Fibroblast of skin of abdomen (primary cell): ENCODE results near the gene MAP9.
"Not testable (repeated sequence)": the region's sequence is repeated elsewhere in the genome, so short reads cannot be mapped to it uniquely, and the experiment has no call there.

ENCODE experiments used
- DNase-seq: peaks from one replicate; pipeline ENCODE4 v3.0.0-alpha.2; 2013

The MAP9 gene

DNA sequence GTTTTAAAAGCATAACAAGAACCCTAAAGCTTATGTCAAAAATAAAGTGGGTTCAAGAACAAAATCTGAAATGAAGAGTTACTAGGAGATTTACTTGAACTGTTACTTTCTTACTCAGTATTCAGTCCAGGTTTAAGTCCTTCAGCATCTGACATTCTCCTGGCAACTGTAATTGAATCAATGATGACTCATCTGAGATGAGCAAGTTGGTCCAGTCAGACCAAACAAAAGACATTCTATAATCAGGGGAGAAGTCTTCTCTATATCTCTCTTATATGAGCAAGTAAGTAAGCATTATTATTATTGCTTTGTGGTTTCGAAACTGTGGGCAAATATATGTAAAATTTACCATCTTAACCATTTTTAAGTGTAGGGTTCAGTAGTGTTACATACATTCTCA is 34.6 kb downstream of the MAP9 start:
- peak; percentile 48 for DNase-seq

GRCh38 chr4:155339999-155340398 is 36.8 kb downstream of the MAP9 start:
- DNase-seq: no peak

GRCh38 chr4:155339588-155339987 is 37.2 kb downstream of the MAP9 start:
- DNase-seq: no peak

- no peak for DNase-seq
These were observed 38.6 kb downstream of the MAP9 start for GRCh38 chr4:155338196-155338595.

GRCh38 chr4:155336242-155336641 is 40.5 kb downstream of the MAP9 start:
- DNase-seq: no peak

DNA sequence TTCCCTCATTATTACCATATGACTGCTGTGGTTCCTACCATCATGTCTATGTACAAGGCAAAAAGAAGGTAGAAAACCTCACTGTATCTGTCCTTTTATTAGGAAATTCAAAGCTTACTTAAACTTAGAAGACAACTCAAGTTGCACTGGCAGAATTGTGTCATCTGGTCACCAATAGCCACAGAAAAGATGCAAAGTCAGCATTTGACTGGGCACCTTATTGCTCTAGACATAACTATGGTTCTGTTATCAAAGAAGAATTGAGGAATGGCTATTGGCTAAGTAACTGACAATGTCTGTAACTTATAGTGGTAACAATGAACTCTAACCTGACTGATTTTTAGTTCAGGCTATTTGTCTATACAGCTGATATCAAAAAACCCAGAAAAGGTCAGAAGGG is 45.3 kb downstream of the MAP9 start:
- no peak for DNase-seq

DNA sequence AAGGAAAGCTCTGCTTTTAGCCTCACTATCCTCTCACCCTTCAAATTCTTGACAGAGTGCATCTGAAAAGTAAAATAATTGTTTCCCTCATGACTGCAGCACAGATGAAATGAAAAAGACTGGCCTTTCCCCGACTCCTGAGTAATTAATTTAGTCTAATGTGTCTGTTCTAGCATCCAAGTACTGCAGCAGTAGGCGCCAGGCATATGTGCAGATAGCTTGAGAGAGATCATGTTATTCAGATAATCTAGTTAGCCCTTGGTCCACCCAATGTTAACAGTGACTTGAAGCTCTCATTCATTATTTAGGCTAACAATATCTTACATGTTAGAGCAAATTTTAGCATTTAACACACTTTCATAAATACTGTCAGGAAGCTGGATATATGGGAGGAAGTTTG is 54.0 kb downstream of the MAP9 start:
- DNase-seq: no peak

- DNase-seq: no peak
These were observed 55.8 kb downstream of the MAP9 start for GRCh38 chr4:155321006-155321405.

DNA sequence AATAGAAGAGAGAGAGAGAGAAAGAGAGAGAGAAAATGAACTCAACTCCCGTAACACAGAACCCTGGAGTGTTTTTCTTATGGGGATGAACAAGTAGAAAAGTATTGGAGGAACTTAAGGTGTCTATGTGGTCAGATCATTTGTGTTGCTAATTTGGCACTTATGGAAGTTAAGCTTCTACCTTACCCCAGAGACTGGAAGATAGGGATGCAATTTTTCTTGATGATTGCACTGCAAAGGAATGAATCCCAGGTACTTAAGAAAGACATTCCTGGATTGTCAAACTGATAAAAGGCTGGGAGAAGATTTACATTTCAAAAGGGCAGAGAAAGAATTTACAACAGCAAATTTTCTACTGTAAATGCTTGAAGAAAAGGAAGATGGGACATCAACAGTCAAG is 57.2 kb downstream of the MAP9 start:
- no peak for DNase-seq

GRCh38 chr4:155312027-155312426 is 64.7 kb downstream of the MAP9 start:
- not testable (repeated sequence) for DNase-seq

DNA sequence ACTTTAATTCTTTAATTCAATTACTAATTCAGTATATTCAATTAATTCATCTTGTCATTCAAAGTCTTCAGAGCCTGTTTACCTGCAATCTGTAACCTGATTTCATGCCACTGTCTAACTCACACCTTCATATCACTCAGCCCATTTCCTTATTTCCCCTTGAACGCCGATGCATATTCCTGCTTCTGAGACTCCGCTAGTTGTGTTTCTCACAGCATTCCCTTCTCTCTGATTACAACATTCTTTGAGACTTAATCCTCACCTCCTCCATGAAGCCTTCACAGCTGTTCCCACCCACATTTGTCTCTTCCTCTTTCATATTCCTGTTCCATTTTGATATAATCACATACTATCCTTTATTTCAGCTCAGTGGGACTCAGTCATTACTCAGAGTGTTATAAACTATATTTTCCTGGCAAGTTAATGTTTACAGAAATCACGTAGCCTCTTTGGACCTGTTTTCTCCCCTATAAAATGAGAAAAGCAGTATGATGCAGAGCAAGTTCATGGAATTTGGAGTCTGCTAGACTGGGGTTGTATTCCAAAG is 69.0 kb downstream of the MAP9 start:
- no peak for DNase-seq

GRCh38 chr4:155305619-155306018 is 71.1 kb downstream of the MAP9 start:
- no peak for DNase-seq

- DNase-seq: no peak
These were observed 72.4 kb downstream of the MAP9 start for GRCh38 chr4:155304375-155304774.

DNA sequence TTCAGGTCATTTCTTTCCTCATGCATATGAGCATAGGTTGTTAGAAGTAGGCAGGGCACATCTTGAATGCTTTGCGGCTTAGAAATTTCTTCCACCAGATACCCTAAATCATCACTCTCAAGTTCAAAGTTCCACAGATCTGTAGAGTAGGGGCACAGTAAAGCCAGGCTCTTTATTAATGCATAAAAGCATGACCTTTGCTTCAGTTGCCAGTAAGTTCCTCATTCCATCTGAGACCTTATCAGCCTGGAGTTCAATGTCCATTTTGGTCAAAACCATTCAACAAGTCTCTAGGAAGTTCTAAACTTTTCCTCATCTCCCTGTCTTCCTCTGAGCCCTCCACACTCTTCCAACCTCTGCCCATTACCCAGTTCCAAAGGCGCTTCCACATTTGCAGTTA is 77.7 kb downstream of the MAP9 start:
- DNase-seq: no peak
